ENCODE results near the gene C5orf24.
A peak's percentile ranks its signal among the peaks of the same experiment; 100 is the strongest.

The C5orf24 gene

GRCh38 chr5:134889335-134889734 lies 43.6 kb downstream of the C5orf24 start:
- no peak overlapping the region for H3K9ac ChIP-seq (ENCODE audit: low read length)
- peaks cover 4% of the 10 kb centered on the region for H3K4me1 ChIP-seq (ENCODE audit: control insufficient read depth, low read depth, low read length)
- H3K36me3 ChIP-seq (ENCODE audit: control insufficient read depth, low read depth, low read length) = no peaks in the 10 kb centered on the region
- no peak overlapping the region for H3K4me3 ChIP-seq (ENCODE audit: low read length)
- H3K9me3 ChIP-seq (ENCODE audit: control insufficient read depth, low read depth, low read length) = no peaks in the 10 kb centered on the region
- no peak overlapping the region for H3K27ac ChIP-seq (ENCODE audit: low read length)
- no peaks in the 10 kb centered on the region for H3K27me3 ChIP-seq (ENCODE audit: control insufficient read depth, insufficient read depth, low read length)

GRCh38 chr5:134891473-134891872 lies 45.7 kb downstream of the C5orf24 start:
- Histone ChIP-seq H3K9ac (ENCODE audit: low read length) (no peak overlapping the region), H3K9me3 (ENCODE audit: control insufficient read depth, low read depth, low read length) (no peaks in the 10 kb centered on the region), H3K4me1 (ENCODE audit: control insufficient read depth, low read depth, low read length) (peaks cover 4% of the 10 kb centered on the region), H3K27ac (ENCODE audit: low read length) (no peak overlapping the region), H3K27me3 (ENCODE audit: control insufficient read depth, insufficient read depth, low read length) (no peaks in the 10 kb centered on the region), H3K4me3 (ENCODE audit: low read length) (no peak overlapping the region), H3K36me3 (ENCODE audit: control insufficient read depth, low read depth, low read length) (no peaks in the 10 kb centered on the region)

DNA sequence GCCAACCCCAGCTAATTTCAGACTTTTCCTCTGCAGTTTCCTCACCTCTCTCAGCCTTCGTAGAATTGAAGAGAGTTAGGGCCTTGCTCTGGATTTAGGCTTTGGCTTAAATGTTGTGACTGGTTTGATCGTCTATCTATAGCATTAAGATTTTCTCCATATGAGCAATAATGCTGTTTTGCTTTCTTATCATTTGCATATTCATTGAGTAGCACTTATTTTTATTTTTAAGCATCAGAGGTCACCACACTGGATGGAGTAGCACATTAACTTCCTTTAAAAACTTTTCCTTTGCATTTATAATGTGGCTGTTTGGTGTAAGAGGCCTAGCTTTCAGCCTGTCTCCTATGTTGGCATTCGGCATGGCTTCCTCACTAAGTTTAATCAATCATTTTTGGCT lies 46.5 kb downstream of the C5orf24 start:
- no peaks in the 10 kb centered on the region for H3K9me3 ChIP-seq (ENCODE audit: control insufficient read depth, low read depth, low read length)
- no peak overlapping the region for H3K27ac ChIP-seq (ENCODE audit: low read length)
- H3K36me3 ChIP-seq (ENCODE audit: control insufficient read depth, low read depth, low read length) = no peaks in the 10 kb centered on the region
- H3K4me1 ChIP-seq (ENCODE audit: control insufficient read depth, low read depth, low read length) = peaks cover 4% of the 10 kb centered on the region
- H3K9ac ChIP-seq (ENCODE audit: low read length) = no peak overlapping the region
- no peak overlapping the region for H3K4me3 ChIP-seq (ENCODE audit: low read length)
- H3K27me3 ChIP-seq (ENCODE audit: control insufficient read depth, insufficient read depth, low read length) = no peaks in the 10 kb centered on the region

- no peaks in the 10 kb centered on the region for H3K27me3 ChIP-seq (ENCODE audit: control insufficient read depth, insufficient read depth, low read length)
- H3K27ac ChIP-seq (ENCODE audit: low read length) = no peak overlapping the region
- H3K9ac ChIP-seq (ENCODE audit: low read length) = no peak overlapping the region
- H3K36me3 ChIP-seq (ENCODE audit: control insufficient read depth, low read depth, low read length) = no peaks in the 10 kb centered on the region
- no peaks in the 10 kb centered on the region for H3K9me3 ChIP-seq (ENCODE audit: control insufficient read depth, low read depth, low read length)
- no peak overlapping the region for H3K4me3 ChIP-seq (ENCODE audit: low read length)
- H3K4me1 ChIP-seq (ENCODE audit: control insufficient read depth, low read depth, low read length) = peaks cover 4% of the 10 kb centered on the region
Measured at GRCh38 chr5:134892926-134893325, 47.2 kb downstream of the C5orf24 start.

- no peaks in the 10 kb centered on the region for H3K27me3 ChIP-seq (ENCODE audit: control insufficient read depth, insufficient read depth, low read length)
- no peak overlapping the region for H3K4me3 ChIP-seq (ENCODE audit: low read length)
- no peaks in the 10 kb centered on the region for H3K36me3 ChIP-seq (ENCODE audit: control insufficient read depth, low read depth, low read length)
- peaks cover 4% of the 10 kb centered on the region for H3K4me1 ChIP-seq (ENCODE audit: control insufficient read depth, low read depth, low read length)
- no peak overlapping the region for H3K27ac ChIP-seq (ENCODE audit: low read length)
- no peak overlapping the region for H3K9ac ChIP-seq (ENCODE audit: low read length)
- no peaks in the 10 kb centered on the region for H3K9me3 ChIP-seq (ENCODE audit: control insufficient read depth, low read depth, low read length)
Measured at GRCh38 chr5:134893748-134894505, 48.2 kb downstream of the C5orf24 start.

DNA sequence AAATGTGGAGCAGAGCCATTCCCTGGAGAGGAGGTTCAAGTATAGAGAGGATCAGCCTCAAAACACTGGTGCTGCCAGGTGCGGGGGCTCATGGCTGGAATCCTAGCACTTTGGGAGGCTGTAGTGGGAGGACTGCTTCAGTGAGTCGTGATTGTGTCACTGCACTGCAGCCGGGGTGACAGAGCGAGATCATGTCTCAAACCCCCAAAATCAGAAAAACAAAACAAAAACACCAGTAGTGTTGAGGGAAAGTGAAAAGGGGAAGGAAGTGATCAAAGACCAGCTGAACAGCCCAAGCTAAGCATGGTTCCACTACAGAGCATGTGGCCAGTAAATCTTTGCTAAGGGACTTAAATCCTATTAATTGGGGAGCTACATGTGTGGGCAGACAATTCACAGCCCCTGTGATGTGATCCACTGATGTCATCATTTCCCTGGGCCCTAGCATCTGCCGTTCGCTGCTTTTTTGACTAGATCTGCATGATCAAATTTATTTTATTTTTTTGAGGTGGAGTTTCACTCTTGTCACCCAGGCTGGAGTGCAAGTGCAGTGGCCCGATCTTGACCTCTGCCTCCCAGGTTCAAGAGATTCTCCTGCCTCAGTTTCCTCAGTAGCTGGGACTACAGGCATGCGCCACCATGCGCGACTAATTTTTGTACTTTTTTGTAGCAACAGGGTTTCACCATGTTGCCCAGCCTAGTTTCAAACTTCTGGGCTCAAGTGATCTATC lies 56.5 kb downstream of the C5orf24 start:
- Histone ChIP-seq H3K9ac (ENCODE audit: low read length) (no peak overlapping the region), H3K4me3 (ENCODE audit: low read length) (no peak overlapping the region), H3K9me3 (ENCODE audit: control insufficient read depth, low read depth, low read length) (no peaks in the 10 kb centered on the region), H3K4me1 (ENCODE audit: control insufficient read depth, low read depth, low read length) (no peaks in the 10 kb centered on the region), H3K27me3 (ENCODE audit: control insufficient read depth, insufficient read depth, low read length) (no peaks in the 10 kb centered on the region), H3K27ac (ENCODE audit: low read length) (no peak overlapping the region), H3K36me3 (ENCODE audit: control insufficient read depth, low read depth, low read length) (no peaks in the 10 kb centered on the region)

- Histone ChIP-seq H3K4me3 (ENCODE audit: low read length) (peak within 1 kb of the TSS; percentile 89), H3K4me1 (ENCODE audit: control insufficient read depth, low read depth, low read length) (no peaks in the 10 kb centered on the region), H3K36me3 (ENCODE audit: control insufficient read depth, low read depth, low read length) (no peaks in the 10 kb centered on the region), H3K9me3 (ENCODE audit: control insufficient read depth, low read depth, low read length) (no peaks in the 10 kb centered on the region), H3K27me3 (ENCODE audit: control insufficient read depth, insufficient read depth, low read length) (no peaks in the 10 kb centered on the region), H3K9ac (ENCODE audit: low read length) (peak within 1 kb of the TSS; percentile 97), H3K27ac (ENCODE audit: low read length) (peak within 1 kb of the TSS; percentile 70)
Measured at GRCh38 chr5:134904610-134905245, 59.0 kb downstream of the C5orf24 start, which contains the start of gene PCBD2. Gene PCBD2, plus strand, starts transcription at chr5:134905131. Its CDS starts 9 bp downstream, at chr5:134905140.

DNA sequence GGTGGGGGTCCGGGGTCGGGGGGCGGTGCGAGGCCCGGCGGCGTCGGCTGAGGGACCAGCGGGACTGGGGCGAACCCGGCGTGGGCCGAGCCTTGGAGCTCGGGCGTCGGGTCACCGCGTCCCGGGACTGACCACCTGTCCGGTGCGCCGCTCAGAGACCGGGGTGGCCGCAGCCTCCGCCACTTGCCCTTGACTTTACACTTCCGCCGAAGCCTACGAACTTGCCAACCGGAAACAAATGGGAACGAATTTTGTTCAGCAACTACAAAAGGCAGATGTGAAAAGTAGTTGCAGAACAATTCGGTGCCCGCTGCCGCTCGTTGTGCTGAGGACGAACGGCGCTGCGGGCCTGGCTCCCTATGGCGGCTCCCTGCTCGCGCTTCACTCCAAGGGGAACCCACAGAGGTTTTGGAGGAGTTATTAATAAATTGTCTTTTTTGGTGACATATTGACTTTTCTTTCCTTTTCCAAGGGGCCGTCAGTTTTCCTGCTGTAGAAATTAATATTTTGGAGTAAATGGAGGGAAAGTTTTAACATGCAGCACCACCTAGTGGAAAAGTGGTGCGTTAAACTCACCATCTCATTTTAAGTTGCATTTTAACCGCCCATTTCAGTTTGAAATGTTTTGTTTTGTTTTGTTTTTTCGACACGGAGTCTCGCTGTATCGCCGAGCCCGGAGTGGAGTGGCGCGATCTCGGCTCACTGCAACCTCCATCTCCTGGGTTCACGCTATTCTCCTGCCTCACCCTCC lies 59.7 kb downstream of the C5orf24 start:
- Histone ChIP-seq H3K9ac (ENCODE audit: low read length) (peak overlapping the region; percentile 97), H3K27me3 (ENCODE audit: control insufficient read depth, insufficient read depth, low read length) (no peaks in the 10 kb centered on the region), H3K4me3 (ENCODE audit: low read length) (peak overlapping the region; percentile 89), H3K9me3 (ENCODE audit: control insufficient read depth, low read depth, low read length) (no peaks in the 10 kb centered on the region), H3K36me3 (ENCODE audit: control insufficient read depth, low read depth, low read length) (peaks cover 5% of the 10 kb centered on the region), H3K4me1 (ENCODE audit: control insufficient read depth, low read depth, low read length) (no peaks in the 10 kb centered on the region), H3K27ac (ENCODE audit: low read length) (peak overlapping the region; percentile 41)

GRCh38 chr5:134906811-134907210 lies 61.0 kb downstream of the C5orf24 start:
- Histone ChIP-seq H3K27ac (ENCODE audit: low read length) (no peak overlapping the region), H3K27me3 (ENCODE audit: control insufficient read depth, insufficient read depth, low read length) (no peaks in the 10 kb centered on the region), H3K36me3 (ENCODE audit: control insufficient read depth, low read depth, low read length) (peaks cover 16% of the 10 kb centered on the region), H3K4me1 (ENCODE audit: control insufficient read depth, low read depth, low read length) (no peaks in the 10 kb centered on the region), H3K9ac (ENCODE audit: low read length) (no peak overlapping the region), H3K4me3 (ENCODE audit: low read length) (no peak overlapping the region), H3K9me3 (ENCODE audit: control insufficient read depth, low read depth, low read length) (no peaks in the 10 kb centered on the region)
